ENCODE data around the gene PVR.

DNA sequence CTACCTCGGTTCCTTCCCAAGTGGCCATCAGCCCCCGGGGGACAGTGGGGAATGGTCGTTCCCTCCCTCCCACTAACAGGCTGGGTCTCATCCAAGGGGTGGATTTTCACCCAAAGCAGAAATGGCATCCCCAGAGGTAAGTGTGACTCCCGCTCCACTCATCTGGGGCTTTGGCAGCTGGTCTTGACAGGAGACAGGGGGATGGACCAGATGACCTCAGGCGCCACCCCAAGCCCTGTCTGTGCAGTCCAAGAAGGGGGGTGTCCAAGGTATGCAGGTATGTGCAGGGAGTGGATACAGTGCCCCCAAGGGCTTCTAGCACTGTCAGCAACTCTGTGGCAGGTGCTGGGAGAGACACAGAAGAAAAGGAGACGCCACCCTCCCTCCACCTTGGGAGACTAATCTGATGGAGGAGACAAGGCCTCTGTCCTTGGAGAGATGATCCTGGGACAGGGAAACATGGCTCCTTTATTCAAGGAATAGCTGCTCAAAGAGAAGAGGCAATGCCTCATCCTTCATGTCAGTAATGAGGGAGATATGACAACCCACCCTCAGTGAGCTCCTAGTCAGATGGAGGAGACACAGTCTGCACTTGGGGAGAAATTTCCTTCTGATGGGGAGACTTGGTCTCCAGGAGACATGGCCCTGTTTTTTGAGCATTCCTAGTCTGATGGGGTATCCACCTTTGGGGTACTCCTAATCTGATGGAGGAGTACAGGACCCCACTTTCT, 63.0 kb downstream of the PVR start:
- TF ChIP-seq, protein P1, sequence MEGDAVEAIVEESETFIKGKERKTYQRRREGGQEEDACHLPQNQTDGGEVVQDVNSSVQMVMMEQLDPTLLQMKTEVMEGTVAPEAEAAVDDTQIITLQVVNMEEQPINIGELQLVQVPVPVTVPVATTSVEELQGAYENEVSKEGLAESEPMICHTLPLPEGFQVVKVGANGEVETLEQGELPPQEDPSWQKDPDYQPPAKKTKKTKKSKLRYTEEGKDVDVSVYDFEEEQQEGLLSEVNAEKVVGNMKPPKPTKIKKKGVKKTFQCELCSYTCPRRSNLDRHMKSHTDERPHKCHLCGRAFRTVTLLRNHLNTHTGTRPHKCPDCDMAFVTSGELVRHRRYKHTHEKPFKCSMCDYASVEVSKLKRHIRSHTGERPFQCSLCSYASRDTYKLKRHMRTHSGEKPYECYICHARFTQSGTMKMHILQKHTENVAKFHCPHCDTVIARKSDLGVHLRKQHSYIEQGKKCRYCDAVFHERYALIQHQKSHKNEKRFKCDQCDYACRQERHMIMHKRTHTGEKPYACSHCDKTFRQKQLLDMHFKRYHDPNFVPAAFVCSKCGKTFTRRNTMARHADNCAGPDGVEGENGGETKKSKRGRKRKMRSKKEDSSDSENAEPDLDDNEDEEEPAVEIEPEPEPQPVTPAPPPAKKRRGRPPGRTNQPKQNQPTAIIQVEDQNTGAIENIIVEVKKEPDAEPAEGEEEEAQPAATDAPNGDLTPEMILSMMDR (IDR thresholded peaks at IDR 0.05), result no peak
- TF ChIP-seq POLR2A (IDR thresholded peaks at IDR 0.05), result no peak
- no peak for TF ChIP-seq EP300 (IDR thresholded peaks at IDR 0.05)
- TF ChIP-seq POLR2AphosphoS5 (IDR thresholded peaks at IDR 0.05), result no peak
